PC-9 (cell line): ENCODE measurements around the gene MUCL3.

Experiments
- EZH2 ChIP-seq: fragments of 200-600 bp; sonication (generic); IDR thresholded peaks from 2 replicates; pipeline ENCODE4 v1.8.0; 2017; ENCODE audit warnings: antibody characterized with exemption, low read depth
- TF ChIP-seq, protein P1 (sequence below): fragments of 200-600 bp; sonication (generic); conservative IDR thresholded peaks from 2 replicates; pipeline ENCODE4 v1.6.1; 2017; ENCODE audit warnings: mixed run types, antibody characterized with exemption, mild to moderate bottlenecking, moderate library complexity

DNA sequence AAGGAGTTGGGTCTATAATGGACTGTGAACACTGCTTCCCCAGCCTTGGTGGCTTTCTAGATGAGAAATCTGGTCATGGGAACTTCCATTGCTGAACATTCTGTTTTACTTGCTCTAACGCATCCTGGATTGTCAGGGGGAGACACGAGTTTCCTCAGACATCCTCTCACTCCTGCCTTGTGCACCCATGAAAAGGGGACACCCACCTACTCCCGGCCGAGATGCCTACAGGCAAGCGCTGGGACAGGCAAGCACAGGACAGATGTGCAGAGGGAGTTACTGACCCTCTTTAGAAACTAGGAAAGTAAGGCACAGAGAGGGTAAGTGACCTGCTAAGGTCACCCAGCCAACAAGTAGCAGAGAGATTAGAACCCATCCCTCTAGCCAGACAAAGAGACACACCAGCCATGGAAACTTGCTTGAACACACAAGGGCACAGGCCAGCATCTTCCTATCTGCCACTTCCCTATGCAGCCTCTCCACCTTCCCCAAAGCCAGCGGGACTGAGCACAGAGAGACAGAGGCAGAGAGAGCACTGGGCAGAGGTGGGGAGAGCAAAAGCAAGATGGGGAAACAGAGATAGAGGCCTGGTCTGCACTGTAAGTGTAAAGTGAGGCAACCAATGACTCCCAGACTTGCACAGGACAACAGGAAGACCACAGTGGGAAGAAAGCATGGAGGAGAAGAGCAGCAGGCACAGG is 8.0 kb upstream of the MUCL3 start:
- TF ChIP-seq, protein P1, sequence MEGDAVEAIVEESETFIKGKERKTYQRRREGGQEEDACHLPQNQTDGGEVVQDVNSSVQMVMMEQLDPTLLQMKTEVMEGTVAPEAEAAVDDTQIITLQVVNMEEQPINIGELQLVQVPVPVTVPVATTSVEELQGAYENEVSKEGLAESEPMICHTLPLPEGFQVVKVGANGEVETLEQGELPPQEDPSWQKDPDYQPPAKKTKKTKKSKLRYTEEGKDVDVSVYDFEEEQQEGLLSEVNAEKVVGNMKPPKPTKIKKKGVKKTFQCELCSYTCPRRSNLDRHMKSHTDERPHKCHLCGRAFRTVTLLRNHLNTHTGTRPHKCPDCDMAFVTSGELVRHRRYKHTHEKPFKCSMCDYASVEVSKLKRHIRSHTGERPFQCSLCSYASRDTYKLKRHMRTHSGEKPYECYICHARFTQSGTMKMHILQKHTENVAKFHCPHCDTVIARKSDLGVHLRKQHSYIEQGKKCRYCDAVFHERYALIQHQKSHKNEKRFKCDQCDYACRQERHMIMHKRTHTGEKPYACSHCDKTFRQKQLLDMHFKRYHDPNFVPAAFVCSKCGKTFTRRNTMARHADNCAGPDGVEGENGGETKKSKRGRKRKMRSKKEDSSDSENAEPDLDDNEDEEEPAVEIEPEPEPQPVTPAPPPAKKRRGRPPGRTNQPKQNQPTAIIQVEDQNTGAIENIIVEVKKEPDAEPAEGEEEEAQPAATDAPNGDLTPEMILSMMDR, result no peak
- TF ChIP-seq EZH2, result no peak
